Neuronal stem cell (in vitro differentiated cells): ENCODE measurements around the gene GREM2.

ENCODE experiments used
- DNase-seq: peaks from one replicate; pipeline ENCODE4 v3.0.0-alpha.2; 2013; ENCODE audit warnings: low spot score
- H2AFZ ChIP-seq: one replicate; pipeline ENCODE4 v1.6.1; 2013; ENCODE audit warnings: mild to moderate bottlenecking, low read length, inconsistent platforms
- H2AK5ac ChIP-seq: 2 replicates; pipeline ENCODE4 v1.6.1; 2013; ENCODE audit warnings: low read depth, mild to moderate bottlenecking, inconsistent platforms, low read length, moderate library complexity, mixed read lengths
- H2BK120ac ChIP-seq: 2 replicates; pipeline ENCODE4 v1.6.1; 2013; ENCODE audit warnings: low read depth, mild to moderate bottlenecking, inconsistent platforms, low read length, moderate library complexity, mixed read lengths
- H2BK12ac ChIP-seq: one replicate; pipeline ENCODE4 v1.6.1; 2013; ENCODE audit warnings: low read length, inconsistent platforms
- H2BK15ac ChIP-seq: 2 replicates; pipeline ENCODE4 v1.6.1; 2013; ENCODE audit warnings: mild to moderate bottlenecking, low read length, inconsistent platforms, mixed read lengths
- H2BK5ac ChIP-seq: one replicate; pipeline ENCODE4 v1.6.1; 2013; ENCODE audit warnings: inconsistent platforms, mild to moderate bottlenecking, low read length, moderate library complexity
- H3K14ac ChIP-seq: one replicate; pipeline ENCODE4 v1.6.1; 2013; ENCODE audit warnings: low read length, inconsistent platforms
- H3K18ac ChIP-seq: 2 replicates; pipeline ENCODE4 v1.6.1; 2013; ENCODE audit warnings: low read length, inconsistent platforms
- H3K23ac ChIP-seq: 2 replicates; pipeline ENCODE4 v1.6.1; 2013; ENCODE audit warnings: low read depth, mild to moderate bottlenecking, mixed read lengths, low read length, inconsistent platforms; ENCODE audit not compliant: poor library complexity
- H3K27ac ChIP-seq: replicated peaks from 3 replicates; pipeline ENCODE4 v1.5.1; 2013; ENCODE audit warnings: low read length, inconsistent platforms
- H3K27me3 ChIP-seq, 3 experiments: 2 replicates each; pipeline ENCODE4 v1.6.1; 2013; ENCODE audit warnings: low read length in 3 of 3, mild to moderate bottlenecking in 2 of 3, inconsistent platforms in 1 of 3, low read depth in 1 of 3, mixed read lengths in 1 of 3, moderate library complexity in 1 of 3; ENCODE audit not compliant: control insufficient read depth in 3 of 3, insufficient read depth in 3 of 3
- H3K36me3 ChIP-seq, 2 donors: replicated peaks in 1 of 2; 2 replicates each; pipeline ENCODE4 v1.6.1; 2013; ENCODE audit warnings: low read length in 2 of 2; ENCODE audit not compliant: control insufficient read depth in 2 of 2, insufficient read depth in 2 of 2
- H3K4ac ChIP-seq: 2 replicates; pipeline ENCODE4 v1.6.1; 2013; ENCODE audit warnings: inconsistent platforms, mild to moderate bottlenecking, low read length, moderate library complexity
- H3K4me1 ChIP-seq, 2 donors: 1 replicate in 1 of 2; 2 replicates in 1 of 2; pipeline ENCODE4 v1.6.1; 2013; ENCODE audit warnings: low read length in 2 of 2, low read depth in 1 of 2; ENCODE audit not compliant: control insufficient read depth in 2 of 2, insufficient read depth in 1 of 2
- H3K4me2 ChIP-seq: one replicate; pipeline ENCODE4 v1.6.1; 2013; ENCODE audit warnings: mild to moderate bottlenecking, low read length, inconsistent platforms; ENCODE audit not compliant: insufficient read depth, poor library complexity, severe bottlenecking
- H3K4me3 ChIP-seq, 2 donors: 2 replicates each; pipeline ENCODE4 v1.5.1; 2013; ENCODE audit warnings: low read length in 2 of 2, mild to moderate bottlenecking in 2 of 2, inconsistent platforms in 1 of 2, moderate library complexity in 1 of 2
- H3K79me1 ChIP-seq: one replicate; pipeline ENCODE4 v1.6.1; 2013; ENCODE audit warnings: low read depth, mild to moderate bottlenecking, inconsistent platforms, low read length, moderate library complexity
- H3K9ac ChIP-seq: one replicate; pipeline ENCODE4 v1.6.1; 2013; ENCODE audit warnings: mild to moderate bottlenecking, low read depth, low read length, inconsistent platforms; ENCODE audit not compliant: poor library complexity
- H3K9me3 ChIP-seq, 2 donors: replicated peaks in 1 of 2; 2 replicates each; pipeline versions ENCODE3 to v1.6.1; 2013; ENCODE audit warnings: low read length in 2 of 2, mild to moderate bottlenecking in 2 of 2, inconsistent platforms in 1 of 2, low read depth in 1 of 2, mixed read lengths in 1 of 2, moderate library complexity in 1 of 2; ENCODE audit not compliant: control insufficient read depth in 2 of 2, insufficient read depth in 1 of 2
- H4K8ac ChIP-seq: one replicate; pipeline ENCODE4 v1.6.1; 2013; ENCODE audit warnings: low read depth, mild to moderate bottlenecking, inconsistent platforms, low read length, moderate library complexity
- H4K91ac ChIP-seq: one replicate; pipeline ENCODE4 v1.6.1; 2013; ENCODE audit warnings: low read length, low read depth, mild to moderate bottlenecking, inconsistent platforms; ENCODE audit not compliant: poor library complexity
- WGBS, 2 donors: extraction: QIAGEN DNeasy Blood & Tissue Kit; methylation state at CpG; one replicate each; pipeline ENCODE4 v1.1.7; 2013; ENCODE audit warnings: missing lambda C conversion rate in 2 of 2, mixed read lengths in 1 of 2; ENCODE audit not compliant: insufficient read length in 2 of 2, insufficient replicate concordance in 1 of 2; ENCODE audit errors: extremely low coverage in 2 of 2; 5-methylcytosine and 5-hydroxymethylcytosine counted together

GREM2 gene

GRCh38 chr1:240613356-240614142 lies 1.6 kb upstream of the GREM2 start:
- Histone ChIP-seq H3K4ac (no peak overlapping the region), H3K79me1 (no peaks in the 10 kb centered on the region), H3K27me3 (peaks cover 2 to 43% (median 12%) of the 10 kb centered on the region in 3 experiments), H4K8ac (no peak overlapping the region), H2BK120ac (no peak overlapping the region), H2BK12ac (no peak overlapping the region), H2AFZ (no peak overlapping the region), H3K14ac (no peak overlapping the region), H3K36me3 (no peaks in the 10 kb centered on the region), H3K23ac (no peak overlapping the region), H2BK15ac (no peak overlapping the region), H3K4me3 (no peak overlapping the region), H3K4me2 (no peak overlapping the region), H3K9ac (no peak overlapping the region), H2BK5ac (no peak overlapping the region), H4K91ac (no peak overlapping the region), H3K27ac (no peak overlapping the region), H3K4me1 (peaks cover 5 to 6% of the 10 kb centered on the region in 2 donors), H3K9me3 (no peaks in the 10 kb centered on the region), H3K18ac (no peak overlapping the region), H2AK5ac (no peak overlapping the region)
- WGBS, 2 donors: no CpG with 5 or more reads among the region's 5 CpGs
- no peak for DNase-seq

- H3K27ac ChIP-seq: no peak overlapping the region
- no peak overlapping the region for H2AFZ ChIP-seq
- H2BK15ac ChIP-seq: no peak overlapping the region
- no peaks in the 10 kb centered on the region for H3K36me3 ChIP-seq
- no peak overlapping the region for H3K14ac ChIP-seq
- no peak overlapping the region for H2AK5ac ChIP-seq
- H2BK120ac ChIP-seq: no peak overlapping the region
- DNase-seq: no peak
- H4K8ac ChIP-seq: no peak overlapping the region
- no peak overlapping the region for H3K4me3 ChIP-seq
- no peak overlapping the region for H2BK5ac ChIP-seq
- no peak overlapping the region for H3K23ac ChIP-seq
- H3K9ac ChIP-seq: no peak overlapping the region
- H3K18ac ChIP-seq: no peak overlapping the region
- H3K79me1 ChIP-seq: no peaks in the 10 kb centered on the region
- no peak overlapping the region for H4K91ac ChIP-seq
- H3K9me3 ChIP-seq: no peaks in the 10 kb centered on the region
- no peak overlapping the region for H3K4ac ChIP-seq
- H2BK12ac ChIP-seq: no peak overlapping the region
- H3K4me2 ChIP-seq: no peak overlapping the region
- WGBS, 2 donors: no CpG with 5 or more reads among the region's 6 CpGs
- peaks cover 5 to 6% of the 10 kb centered on the region in 2 donors for H3K4me1 ChIP-seq
- peaks cover 2 to 43% (median 12%) of the 10 kb centered on the region in 3 experiments for H3K27me3 ChIP-seq
Measured at GRCh38 chr1:240612811-240613210, 856 bp upstream of the GREM2 start.

- H3K4me3 ChIP-seq: peak overlapping the region in 1 of 2 donors; percentile 50
- H3K9me3 ChIP-seq: no peaks in the 10 kb centered on the region
- no peak overlapping the region for H2BK15ac ChIP-seq
- no peak overlapping the region for H3K23ac ChIP-seq
- no peak overlapping the region for H2BK12ac ChIP-seq
- no peak overlapping the region for H4K91ac ChIP-seq
- no peak overlapping the region for H3K4ac ChIP-seq
- no peak overlapping the region for H4K8ac ChIP-seq
- H2AFZ ChIP-seq: peak overlapping the region; percentile 87
- no peak overlapping the region for H2BK120ac ChIP-seq
- no peaks in the 10 kb centered on the region for H3K79me1 ChIP-seq
- H2BK5ac ChIP-seq: no peak overlapping the region
- peaks cover 2 to 43% (median 12%) of the 10 kb centered on the region in 3 experiments for H3K27me3 ChIP-seq
- no peak for DNase-seq
- H3K14ac ChIP-seq: no peak overlapping the region
- no peak overlapping the region for H3K18ac ChIP-seq
- H3K4me1 ChIP-seq: peaks cover 5 to 6% of the 10 kb centered on the region in 2 donors
- H3K27ac ChIP-seq: no peak overlapping the region
- no peak overlapping the region for H3K9ac ChIP-seq
- no CpG with 5 or more reads among the region's 12 CpGs for WGBS, 2 donors
- no peak overlapping the region for H2AK5ac ChIP-seq
- H3K36me3 ChIP-seq: no peaks in the 10 kb centered on the region
- H3K4me2 ChIP-seq: peak overlapping the region; percentile 89
Measured at GRCh38 chr1:240611228-240611618, 732 bp downstream of the GREM2 start.

- no CpG with 5 or more reads among the region's 6 CpGs for WGBS, 2 donors
- no peak overlapping the region for H3K23ac ChIP-seq
- H2BK120ac ChIP-seq: no peak overlapping the region
- no peak overlapping the region for H3K4me3 ChIP-seq
- peaks cover 5 to 6% of the 10 kb centered on the region in 2 donors for H3K4me1 ChIP-seq
- H2BK5ac ChIP-seq: no peak overlapping the region
- no peak overlapping the region for H3K4ac ChIP-seq
- H3K27ac ChIP-seq: no peak overlapping the region
- no peak overlapping the region for H4K91ac ChIP-seq
- no peaks in the 10 kb centered on the region for H3K9me3 ChIP-seq
- no peak overlapping the region for H2AK5ac ChIP-seq
- H3K79me1 ChIP-seq: no peaks in the 10 kb centered on the region
- no peaks in the 10 kb centered on the region for H3K36me3 ChIP-seq
- no peak overlapping the region for H3K14ac ChIP-seq
- no peak for DNase-seq
- no peak overlapping the region for H2BK12ac ChIP-seq
- H2AFZ ChIP-seq: no peak overlapping the region
- no peak overlapping the region for H2BK15ac ChIP-seq
- H3K18ac ChIP-seq: no peak overlapping the region
- no peak overlapping the region for H4K8ac ChIP-seq
- H3K27me3 ChIP-seq: peaks cover 2 to 43% (median 12%) of the 10 kb centered on the region in 3 experiments
- H3K4me2 ChIP-seq: no peak overlapping the region
- no peak overlapping the region for H3K9ac ChIP-seq
Measured at GRCh38 chr1:240610636-240611035, 1.3 kb downstream of the GREM2 start.
